Hematopoietic multipotent progenitor cell treated with erythropoietin and hydrocortisone succinate and interleukin-3 and kit ligand, for 8 days (in vitro differentiated cells): ENCODE data around the gene RHOBTB1.

Source experiments
- DNase-seq: peaks from one replicate; pipeline ENCODE4 v3.0.0-alpha.2; 2015

RHOBTB1 gene

DNA sequence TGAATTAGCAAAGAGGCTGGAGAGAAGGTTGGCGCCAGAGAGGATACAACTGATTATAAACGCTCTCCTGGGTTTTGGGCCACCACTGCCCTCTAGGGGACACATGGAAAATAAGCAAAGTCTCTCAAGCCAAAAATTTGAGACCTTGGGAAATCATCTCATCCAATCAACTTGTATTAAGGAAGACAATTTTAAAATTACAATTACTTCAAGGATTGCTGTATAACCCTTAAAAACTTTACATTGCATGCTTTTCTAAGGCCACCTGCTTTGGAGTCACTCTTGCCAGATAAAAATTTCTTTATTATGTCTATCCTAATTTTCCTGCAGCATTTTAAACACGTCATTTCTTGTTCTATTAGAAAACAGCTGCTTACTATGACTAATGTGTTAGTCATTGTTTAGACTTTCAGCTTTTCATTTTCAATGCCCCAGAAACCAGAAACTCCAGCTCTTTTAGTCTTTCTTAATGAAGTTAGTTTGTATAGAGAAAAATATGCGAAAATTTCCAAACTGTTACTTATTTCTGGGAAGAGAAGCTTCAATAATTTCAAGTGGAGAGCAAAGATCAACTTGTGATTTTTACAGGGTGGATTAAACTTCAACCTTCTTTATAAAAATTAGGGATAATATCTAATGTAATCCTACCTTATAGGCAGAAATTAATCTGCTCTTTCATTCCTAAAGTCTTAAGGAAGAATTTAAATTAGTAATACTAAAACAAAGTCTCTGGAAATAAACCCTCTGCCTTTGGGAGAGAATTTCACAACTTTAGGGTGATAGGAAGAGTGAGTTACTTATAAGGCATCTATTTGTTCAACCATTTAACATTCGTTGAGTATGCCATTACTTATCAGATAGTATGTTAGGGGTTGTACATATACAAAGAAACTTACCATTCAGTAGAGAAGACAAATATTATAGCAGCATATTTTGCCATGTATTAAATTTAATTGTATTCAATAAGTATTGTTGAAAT, 20.6 kb upstream of the RHOBTB1 start:
- peak; percentile 80 for DNase-seq

DNA sequence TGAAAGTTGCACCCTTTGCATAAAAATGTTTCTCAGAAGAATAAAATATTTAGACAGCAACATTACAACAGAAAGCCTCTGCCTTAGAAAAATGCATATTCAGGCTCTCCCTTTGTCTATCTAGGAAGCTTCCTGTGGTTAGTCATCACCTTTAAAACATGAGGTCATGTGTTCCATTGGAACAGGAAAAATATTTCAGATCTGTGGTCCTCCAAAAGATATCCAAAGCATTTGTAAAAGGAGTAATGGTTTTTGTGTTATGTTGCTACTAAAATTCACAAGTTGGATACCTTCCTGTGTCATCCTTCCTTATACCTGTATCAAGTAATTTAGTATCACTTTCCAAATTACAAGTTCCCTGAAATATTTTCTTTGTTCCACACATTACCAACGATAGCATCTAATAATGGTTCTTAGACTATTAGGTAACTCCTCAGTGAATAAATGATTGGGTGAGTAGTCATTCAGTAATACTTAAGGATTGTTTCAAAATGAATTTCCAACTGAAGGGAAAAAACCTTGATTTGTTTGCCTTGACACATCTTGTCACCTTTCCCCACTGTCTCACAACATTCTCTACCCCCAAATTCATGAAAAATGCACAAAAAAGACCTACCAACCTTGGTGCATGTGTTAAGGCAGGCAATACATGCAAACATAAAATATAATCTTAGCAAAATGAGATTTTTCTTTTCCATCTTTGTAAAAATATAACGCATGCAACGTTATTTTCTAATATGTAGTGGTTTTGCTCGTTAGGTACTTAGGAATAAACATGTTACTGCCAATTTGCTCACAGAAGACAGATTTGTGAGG, 19.7 kb upstream of the RHOBTB1 start:
- no peak for DNase-seq

DNA sequence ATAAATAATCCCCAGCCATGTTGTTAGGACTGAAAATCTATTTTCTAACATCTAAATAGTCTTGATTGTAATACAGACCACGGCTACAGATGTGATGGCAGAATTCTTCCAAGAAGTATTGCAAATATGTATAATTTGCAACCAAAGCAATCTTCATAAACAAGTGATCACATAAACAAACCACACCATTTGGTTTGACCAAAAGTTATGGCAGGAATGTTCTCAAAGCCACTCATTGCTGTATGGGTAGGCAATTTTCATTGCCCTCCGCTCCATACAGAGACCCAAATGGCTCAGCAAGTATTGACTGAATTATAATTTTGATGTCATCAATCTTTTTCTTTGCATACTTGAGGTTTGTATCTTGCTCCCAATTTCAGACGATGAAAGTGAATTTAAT, 19.0 kb upstream of the RHOBTB1 start:
- DNase-seq, result no peak

DNA sequence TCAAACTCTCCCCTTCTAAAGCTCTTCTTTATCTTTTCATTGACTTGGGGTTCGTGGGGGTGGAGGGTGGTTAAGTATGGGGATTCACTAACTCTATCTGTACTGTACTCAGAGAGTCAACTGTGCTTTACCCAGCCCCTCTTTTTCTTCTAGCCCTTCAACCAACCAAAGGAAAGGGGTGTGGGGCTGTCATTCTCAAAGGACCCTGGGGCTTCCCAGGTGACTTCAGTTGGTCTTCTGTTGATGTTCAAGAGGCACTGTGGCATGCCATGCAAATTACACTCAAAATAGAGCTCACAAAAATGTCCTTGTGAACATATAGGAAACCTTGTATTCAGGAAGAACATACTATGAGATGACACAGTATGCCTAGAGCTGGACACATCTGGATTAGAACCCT, 16.9 kb upstream of the RHOBTB1 start:
- DNase-seq, result no peak

DNA sequence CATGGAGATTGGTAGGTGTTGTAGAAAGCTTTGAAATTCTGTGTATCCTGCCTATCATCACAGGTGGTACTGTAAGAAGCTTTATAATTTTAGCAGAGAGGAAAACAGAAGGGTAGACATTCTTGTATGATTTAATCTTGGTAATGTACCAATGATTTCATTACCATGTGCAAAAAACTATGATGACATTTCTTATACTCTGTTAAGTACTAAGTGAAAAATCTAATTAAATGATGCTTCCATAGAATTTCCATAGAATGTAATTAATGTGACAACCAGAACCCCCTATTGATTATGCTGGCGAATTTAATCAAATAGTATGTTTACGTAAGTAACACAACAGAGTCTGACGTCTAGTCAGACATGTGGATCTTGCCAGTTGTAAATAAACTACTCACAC, 16.0 kb upstream of the RHOBTB1 start:
- DNase-seq, result no peak

DNA sequence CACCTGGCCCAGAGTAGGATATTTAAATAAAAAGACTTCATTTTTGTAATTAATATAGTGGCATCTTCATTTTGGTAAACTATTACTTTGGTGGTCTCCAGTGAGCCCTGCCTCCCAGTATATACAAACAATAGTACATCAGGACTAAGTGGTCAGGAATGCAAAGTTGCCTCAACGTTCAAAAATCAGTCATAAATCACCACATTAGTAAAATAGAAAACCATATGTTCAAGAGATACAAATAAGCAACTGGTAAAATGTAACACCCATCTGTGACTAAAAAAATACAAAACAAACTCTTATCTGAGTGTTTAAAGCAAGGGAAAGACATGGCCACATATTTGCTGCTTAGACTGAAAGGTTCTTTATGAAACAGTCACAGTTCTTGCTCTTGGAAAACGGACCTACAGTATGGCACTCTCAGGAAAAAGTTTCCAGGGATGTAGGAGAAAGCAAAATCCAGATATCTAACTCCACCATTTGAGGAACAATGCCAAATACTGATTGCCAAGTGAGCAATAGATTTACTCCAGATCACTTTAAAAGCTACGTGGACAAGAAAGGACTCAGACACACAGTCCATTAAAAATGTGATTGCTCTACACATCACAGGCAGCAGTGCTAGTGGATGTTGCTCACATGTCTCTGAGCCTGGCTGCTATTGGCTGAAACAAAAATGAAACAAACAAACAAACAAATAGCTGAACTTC, 15.1 kb upstream of the RHOBTB1 start:
- DNase-seq, result no peak

DNA sequence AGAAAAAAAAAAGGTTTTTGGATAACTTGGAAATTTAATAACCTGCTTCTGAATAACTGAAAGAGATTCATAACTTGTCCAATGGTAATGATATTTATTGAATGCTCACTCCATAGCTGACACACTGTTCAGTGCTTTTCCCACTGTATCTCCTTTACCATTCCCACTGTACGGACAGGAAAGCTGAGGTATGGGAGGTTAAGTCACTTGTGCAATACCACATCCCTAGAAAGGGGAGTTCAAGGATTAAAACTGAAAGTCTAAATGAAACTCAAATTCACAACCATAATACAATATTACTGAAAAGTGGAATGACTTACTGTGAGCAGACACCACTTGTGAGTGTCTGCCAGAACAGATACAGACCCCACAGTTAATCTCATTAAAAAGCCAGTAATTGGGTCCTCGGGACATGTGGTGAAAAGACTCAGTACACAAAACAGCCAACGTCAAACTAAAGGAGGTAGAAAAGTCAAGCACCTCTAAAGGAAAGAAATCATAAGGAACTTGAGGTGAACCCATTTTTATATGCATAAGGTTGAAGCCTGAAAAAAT, 13.8 kb upstream of the RHOBTB1 start:
- DNase-seq, result no peak

DNA sequence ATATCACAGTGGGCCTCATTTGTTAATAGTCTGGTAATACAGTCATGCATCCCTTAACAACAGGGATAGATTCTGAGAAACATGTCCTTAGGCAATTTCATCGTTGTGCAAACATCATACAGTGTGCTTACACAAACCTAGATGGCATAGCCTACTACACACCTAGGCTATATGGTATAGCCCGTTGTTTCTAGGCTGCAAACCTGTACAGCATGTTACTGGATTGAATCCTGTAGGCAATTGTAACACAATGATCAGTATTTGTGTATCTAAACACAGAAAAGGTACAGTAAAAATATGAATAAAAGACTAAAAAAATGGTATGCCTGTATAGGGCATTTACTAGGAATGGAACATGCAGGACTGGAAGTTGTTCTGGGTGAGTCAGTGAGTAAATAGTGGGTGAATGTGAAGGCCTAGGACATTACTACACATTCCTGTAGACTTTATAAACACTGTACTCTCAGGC, 12.0 kb upstream of the RHOBTB1 start:
- no peak for DNase-seq

DNA sequence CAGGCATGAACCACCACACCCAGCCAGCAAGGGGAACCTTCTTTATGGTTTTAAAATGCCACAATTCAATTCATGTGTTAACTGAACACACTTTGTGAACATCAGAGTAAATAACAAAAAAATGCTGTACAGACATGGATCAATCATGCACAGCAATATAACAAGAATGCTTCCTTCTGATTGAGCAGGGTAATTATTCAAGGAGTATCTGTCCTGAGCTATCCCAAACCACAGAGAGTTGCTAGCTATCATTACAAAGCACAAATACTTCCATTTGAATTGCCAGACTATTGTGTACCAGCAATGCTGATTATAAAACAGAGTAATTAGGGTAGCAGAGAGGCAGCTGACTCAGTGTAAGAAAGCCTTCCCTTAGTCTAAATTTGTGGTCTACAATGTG, 11.3 kb upstream of the RHOBTB1 start:
- DNase-seq, result no peak

DNA sequence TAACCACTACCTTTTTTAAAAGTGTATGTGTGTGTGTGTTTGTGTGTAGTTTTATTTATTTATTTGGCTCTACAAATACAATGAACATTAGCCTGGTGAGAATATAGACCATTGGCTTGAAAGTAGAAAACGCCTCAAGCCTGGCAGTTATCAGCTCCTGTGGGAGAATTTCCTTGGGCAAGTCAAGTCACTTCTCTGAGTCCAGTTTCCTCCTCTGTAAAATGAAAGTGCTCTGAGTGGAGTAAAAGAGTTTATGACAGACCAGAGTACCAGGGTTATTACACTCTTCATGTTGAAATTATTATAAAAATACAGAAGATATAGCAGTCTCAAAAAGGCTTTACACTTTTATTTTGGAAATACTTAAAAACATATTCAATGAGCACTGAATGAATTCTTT, 10.1 kb upstream of the RHOBTB1 start:
- DNase-seq, result no peak

DNA sequence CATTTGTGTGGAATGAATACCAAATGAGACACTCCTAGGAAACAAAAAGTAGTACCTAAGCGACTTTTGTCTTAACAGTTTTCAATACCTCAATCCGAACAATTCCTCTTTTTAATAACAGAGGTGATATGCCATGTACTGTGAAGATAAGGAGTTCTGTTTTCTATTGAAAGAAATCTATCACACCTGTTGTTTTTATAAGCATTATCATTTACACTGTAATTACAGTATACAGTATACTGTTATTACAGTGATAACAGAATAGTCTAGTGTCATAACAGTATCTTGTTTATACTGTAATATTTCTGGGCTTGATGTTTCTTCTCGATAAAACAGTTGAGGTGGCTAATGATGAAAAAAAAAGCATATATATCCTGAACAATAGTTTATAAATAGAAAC, 9.4 kb upstream of the RHOBTB1 start:
- DNase-seq, result no peak

DNA sequence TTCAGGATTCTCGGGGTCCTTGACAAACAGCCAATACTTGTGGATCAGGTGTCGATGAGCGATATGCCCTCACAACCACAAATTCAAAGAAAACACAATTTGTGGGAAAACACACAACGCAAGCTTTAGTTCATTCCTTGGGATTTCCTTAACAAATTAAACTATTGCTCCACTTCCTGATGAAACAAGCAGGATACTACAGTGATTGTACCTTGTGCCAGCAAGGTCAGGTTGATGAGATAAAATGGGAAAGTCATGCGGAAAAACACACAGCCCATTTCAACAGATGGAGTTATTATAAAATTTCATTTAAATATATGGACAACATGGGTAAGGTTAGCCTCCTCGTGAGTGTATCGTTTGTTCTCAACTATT, 8.8 kb upstream of the RHOBTB1 start:
- no peak for DNase-seq

DNA sequence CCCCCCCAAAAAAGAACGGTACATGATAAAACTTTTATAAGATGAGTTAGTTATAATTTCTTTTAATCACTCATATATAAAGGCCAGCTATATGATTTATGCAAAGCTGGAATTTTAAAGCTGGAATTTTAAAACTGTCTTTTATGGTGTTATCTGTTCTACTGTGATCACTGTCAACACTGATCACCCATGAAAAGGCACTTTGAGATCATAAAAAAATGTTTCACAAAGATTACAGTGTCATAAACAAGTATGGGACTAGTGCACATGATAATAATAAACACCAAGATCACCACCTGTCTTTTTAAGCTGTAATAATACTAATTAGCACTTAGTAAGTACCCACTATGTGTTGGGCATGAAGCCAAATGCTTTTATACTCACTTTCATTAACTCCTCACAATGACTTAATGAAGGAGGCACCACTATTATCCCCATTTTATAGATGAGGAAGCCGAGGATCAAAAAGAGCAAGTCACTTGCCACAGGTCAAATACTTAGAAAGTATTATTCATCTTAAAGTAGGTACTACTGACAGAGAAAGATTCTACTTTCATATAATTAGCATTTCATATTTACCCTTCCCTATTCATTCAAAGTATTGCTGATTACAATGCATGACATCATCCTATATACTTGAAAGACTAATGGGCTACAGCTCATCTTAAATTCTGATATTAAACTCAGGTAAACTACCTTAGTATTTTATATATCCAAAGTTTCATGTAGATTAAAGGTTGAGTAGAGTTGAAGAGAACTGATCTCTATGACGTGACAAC, 8.3 kb upstream of the RHOBTB1 start:
- no peak for DNase-seq

DNA sequence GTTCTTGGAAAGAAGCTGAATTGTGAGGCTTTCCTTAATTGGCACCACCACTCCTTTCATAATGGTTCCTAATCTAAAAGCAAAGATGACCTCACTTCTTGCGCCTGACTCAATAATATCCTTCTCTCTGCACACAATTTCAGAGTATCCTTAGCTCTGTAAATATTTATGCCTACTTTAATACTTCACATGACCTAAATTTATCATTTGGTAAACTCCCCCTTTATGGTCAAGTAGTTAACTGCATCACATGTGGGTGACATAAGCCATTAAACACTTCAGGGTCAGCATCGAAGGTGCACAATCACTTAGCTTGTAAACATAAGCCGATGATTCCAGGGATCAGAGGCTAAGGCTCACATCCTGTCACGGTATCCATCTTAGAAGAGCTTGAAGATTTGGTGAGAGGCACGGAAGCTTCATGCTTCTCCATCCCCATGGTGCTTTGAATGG, 7.3 kb upstream of the RHOBTB1 start:
- no peak for DNase-seq

DNA sequence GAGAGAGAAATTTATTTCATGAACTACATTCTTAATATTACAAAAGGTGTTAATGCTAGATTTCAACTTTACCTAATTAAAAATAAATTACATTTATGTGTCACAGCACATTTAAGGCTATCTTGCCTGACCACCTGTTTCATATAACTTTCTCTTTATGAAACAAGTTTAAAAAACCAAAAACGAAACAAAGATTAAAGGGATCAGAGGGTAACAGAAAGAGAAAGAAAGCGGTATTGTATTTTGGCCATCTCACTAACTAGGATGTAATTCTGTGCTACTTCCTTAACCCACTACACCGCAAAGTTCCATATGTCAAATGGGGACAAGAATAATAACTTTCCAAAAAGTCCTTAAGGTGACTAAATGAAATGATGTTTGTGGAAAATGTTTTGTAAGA, 6.3 kb upstream of the RHOBTB1 start:
- DNase-seq, result no peak

DNA sequence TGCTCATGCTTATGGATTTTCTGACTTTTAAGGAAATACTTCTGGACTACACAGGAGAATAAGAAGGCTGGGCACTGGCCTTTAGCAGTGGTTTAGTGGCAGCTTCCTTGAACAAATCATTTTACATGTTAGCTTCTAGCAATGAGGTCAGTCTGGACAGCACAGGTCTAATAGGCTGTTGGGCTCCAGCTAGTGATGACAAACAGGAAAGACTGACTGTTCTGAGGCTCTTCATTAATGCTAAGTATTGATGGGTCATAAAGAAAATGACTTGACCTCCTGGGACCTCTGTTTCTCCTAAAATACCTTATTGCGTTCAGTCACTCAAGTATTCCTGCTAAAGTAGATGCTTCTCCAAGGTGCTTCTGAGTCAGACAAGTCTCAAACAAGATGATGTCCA, 4.9 kb upstream of the RHOBTB1 start:
- DNase-seq, result no peak

DNA sequence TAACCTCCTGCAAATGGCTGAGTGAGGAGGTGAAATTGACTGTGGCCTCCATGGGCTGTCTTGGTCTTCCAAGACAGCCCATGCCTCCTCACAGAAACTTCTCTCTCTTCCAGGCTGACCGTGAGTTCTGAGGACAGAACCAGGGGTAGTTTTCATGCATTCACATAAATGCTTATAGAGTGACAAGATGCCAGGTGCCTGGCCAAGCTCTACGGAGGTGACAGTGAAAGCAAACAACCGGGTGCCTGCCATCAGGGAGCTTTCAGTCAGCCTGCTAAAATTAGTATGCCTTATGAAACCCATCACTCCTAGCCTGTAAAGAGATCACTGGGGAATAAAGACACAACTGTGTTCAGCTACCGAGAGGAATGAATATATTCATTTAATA, 919 bp upstream of the RHOBTB1 start:
- no peak for DNase-seq

DNA sequence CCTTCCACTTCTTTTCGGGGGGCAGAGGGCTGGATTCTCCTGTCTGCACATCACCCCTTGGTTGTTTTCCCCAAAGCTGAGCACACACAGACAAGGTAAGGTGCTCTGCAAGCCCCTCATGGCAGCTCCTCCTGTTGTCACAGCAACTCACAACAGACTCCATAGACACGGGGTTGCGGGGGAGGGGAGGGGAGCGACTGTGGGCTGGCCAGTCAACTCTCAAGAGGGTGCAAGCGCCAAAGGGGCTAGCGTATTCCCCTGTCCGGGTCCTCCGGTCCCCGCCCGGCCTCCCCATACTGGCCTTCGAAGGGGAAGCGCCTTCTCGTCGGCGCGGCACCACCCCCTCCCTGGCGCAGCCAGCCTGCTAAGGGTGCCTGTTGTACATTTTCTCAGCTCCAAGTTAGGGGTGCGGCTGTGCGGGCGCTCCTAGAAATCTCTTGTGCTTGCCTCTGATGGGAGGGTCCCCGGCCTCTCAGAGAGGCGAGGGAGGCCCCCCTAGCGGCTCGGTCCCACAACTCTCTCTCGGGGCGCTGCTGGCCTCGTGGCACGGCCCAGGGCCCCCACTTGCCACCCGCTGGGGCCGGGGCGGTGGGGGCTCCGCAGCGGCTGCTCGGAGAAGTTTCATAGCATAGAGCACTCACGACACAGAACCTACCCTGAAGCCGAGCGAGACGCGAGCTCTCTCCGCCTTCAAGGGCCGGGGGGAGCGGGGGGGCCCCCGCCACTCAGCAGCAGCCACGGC, 498 bp downstream of the RHOBTB1 start:
- peak; percentile 37 for DNase-seq

DNA sequence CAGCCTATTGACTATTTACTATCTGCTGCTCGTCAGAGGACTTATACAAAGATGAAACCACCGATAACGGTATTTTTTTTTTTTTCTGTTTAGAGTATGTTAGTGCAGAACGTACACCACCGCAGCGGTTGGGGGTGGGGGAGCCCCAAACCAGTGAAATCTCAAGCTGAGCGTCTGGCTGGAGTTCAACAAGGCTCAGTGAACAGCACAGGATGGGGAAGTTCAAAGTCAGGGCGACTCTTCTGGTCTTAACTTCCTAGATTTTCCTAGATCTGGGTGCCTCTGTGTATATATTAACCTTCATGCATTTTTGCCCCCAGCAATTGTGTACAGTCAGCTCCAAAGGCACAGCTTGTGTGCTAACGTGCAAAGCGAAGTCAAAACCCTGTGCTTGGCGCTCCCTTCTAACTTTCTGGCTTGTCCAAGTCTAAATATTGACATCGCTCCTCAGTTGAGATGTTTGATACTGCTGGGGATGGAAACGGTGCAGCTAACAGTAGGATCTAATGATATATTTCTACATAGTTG, 1.1 kb downstream of the RHOBTB1 start:
- peak; percentile 56 for DNase-seq

DNA sequence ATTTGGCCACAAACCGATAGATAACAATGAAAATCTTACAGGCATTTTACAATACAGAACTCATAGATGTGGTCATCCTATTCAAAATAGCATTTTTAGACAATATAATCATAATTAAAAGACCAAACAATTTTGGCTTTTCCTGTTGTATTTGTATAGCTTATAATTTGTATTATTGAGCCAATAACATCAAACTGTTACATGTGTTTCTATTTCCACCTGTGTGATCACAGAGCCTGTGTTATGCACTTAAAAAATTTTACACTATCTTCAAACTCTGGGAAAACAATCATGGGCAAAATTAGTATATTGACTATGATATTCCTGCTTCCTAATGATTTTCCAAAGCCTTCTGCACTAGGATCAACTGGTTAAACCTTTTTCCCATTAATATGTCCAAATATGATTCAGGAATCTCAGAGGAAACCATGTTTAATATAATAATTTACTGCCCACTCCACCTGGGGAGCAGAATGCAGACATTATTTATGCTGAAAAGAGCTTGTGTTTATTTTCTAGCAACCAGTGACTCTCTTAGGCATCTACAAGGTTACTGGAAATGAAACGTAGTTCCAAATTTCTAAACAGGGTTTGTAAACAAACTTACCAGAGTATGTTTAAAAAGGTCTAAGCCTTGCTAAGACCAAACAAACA, 1.7 kb downstream of the RHOBTB1 start:
- DNase-seq, result no peak

DNA sequence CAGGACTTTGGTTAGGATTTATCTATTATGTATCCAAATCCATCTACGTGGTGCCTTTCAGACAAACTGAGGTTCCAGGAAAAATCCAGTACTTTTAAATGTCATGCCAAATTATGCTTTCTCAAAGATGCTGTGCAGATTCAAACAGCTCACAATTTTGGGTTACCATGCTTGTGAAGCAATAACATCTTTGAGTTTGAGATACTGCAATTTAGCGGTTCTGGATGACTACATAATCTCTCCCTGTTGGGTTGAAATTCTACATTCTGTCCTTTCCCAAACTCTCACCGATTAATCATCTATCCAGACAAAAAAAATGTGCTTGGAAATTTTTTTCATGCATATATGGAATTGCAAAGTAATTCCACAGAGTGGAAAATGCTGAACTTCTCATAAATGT, 3.5 kb downstream of the RHOBTB1 start:
- no peak for DNase-seq
